ENCODE measurements around the gene PSMG4. TPM values are rescaled to one million over a fixed set of nuclear protein-coding genes. Genes with fewer than 3 reads are reported as not detected.

Gene PSMG4
- total and polyA plus RNA-seq, 2 of the 8 experiments (the other 6 are each of a cell fraction or from before 2014, with no cell fraction given) = 40.6 to 113 TPM

GRCh38 chr6:3316331-3316730 lies 57.6 kb downstream of the PSMG4 start (continued):
- TF ChIP-seq CHD7 (IDR thresholded peaks at IDR 0.05; ENCODE audit: insufficient replicate concordance, low read length) = no peak
- TF ChIP-seq EGR1 (IDR thresholded peaks at IDR 0.05; ENCODE audit: borderline replicate concordance, low read depth, low read length) = no peak
- TF ChIP-seq EP300 (IDR thresholded peaks at IDR 0.05; ENCODE audit: borderline replicate concordance in 1 of 2, low read depth in 2 of 2, low read length in 2 of 2) = no peak
- TF ChIP-seq BACH1 (IDR thresholded peaks at IDR 0.05; ENCODE audit: low read length) = no peak
- TF ChIP-seq SIX5 (IDR thresholded peaks at IDR 0.05; ENCODE audit: low read depth, low read length) = no peak
- no peak for TF ChIP-seq CREB1 (IDR thresholded peaks at IDR 0.05)
- no peak for TF ChIP-seq RFX5 (IDR thresholded peaks at IDR 0.05; ENCODE audit: borderline replicate concordance, low read depth, low read length)
- TF ChIP-seq SIN3A (conservative IDR thresholded peaks at IDR 0.05 in 1 of 2, IDR thresholded peaks at IDR 0.05 in 1 of 2; ENCODE audit: low read depth in 1 of 2, low read length in 2 of 2) = no peak
- TF ChIP-seq MAX (IDR thresholded peaks at IDR 0.05) = no peak
- no peak for TF ChIP-seq RNF2 (IDR thresholded peaks at IDR 0.05; ENCODE audit: borderline replicate concordance, low read depth, low read length, missing control alignments, poor library complexity, severe bottlenecking)
- TF ChIP-seq POU5F1 (IDR thresholded peaks at IDR 0.05; ENCODE audit: low read depth, low read length) = no peak
- TF ChIP-seq KDM5A (IDR thresholded peaks at IDR 0.05; ENCODE audit: low read length) = no peak

All from H1 (cell line).